IMR-90 (cell line): ENCODE measurements around the gene SLC5A1. TPM values are rescaled to one million over a fixed set of nuclear protein-coding genes. Genes with fewer than 3 reads are reported as not detected.

ENCODE experiments used
- ATAC-seq: fragments of 200-7000 bp; cut with Tn5 transposase; 2 replicates; pipeline ENCODE4 v1.9.1; 2020; ENCODE audit warnings: low read depth, mild to moderate bottlenecking, moderate library complexity
- BruUV-seq: library from RNA; stranded (reverse); fragments of 400-500 nt; replicated peaks from 2 replicates; lab custom pipeline; 2021; lab: Mats Ljungman, UMichigan
- CTCF ChIA-PET: fragments of 300-600 bp; formaldehyde crosslinking; extraction: SDS; loops from one replicate; lab custom pipeline; 2021; ENCODE audit warnings: antibody characterized with exemption; lab: Yijun Ruan, JAX
- POLR2A ChIA-PET: fragments of 300-600 bp; sonication (Branson Sonifier 250); formaldehyde crosslinking; loops from one replicate; lab custom pipeline; 2022; ENCODE audit warnings: antibody characterized with exemption; ENCODE audit not compliant: unreplicated experiment; lab: Charles Lee
- DNase-seq: peaks from one replicate; pipeline ENCODE4 v3.0.0; 2013
- H2AFZ ChIP-seq: replicated peaks from 2 replicates; pipeline ENCODE3; 2013; ENCODE audit warnings: low read length, mild to moderate bottlenecking; ENCODE audit not compliant: poor library complexity
- H2AK5ac ChIP-seq: 2 replicates; pipeline ENCODE4 v1.6.1; 2013; ENCODE audit warnings: low read depth, low read length, inconsistent platforms
- H2AK9ac ChIP-seq: replicated peaks from 2 replicates; pipeline ENCODE3; 2013; ENCODE audit warnings: mild to moderate bottlenecking, low read depth, low read length, moderate library complexity; ENCODE audit not compliant: poor library complexity
- H2BK120ac ChIP-seq: 2 replicates; pipeline ENCODE4 v1.6.1; 2013; ENCODE audit warnings: low read depth, low read length, inconsistent platforms
- H2BK15ac ChIP-seq: 3 replicates; pipeline ENCODE4 v1.6.1; 2013; ENCODE audit warnings: low read depth, low read length, inconsistent platforms
- H2BK20ac ChIP-seq: 2 replicates; pipeline ENCODE4 v1.6.1; 2013; ENCODE audit warnings: low read depth, mild to moderate bottlenecking, inconsistent platforms, low read length, moderate library complexity
- H2BK5ac ChIP-seq: 2 replicates; pipeline ENCODE4 v1.6.1; 2013; ENCODE audit warnings: mild to moderate bottlenecking, low read depth, low read length, inconsistent platforms; ENCODE audit not compliant: poor library complexity, severe bottlenecking
- H3K14ac ChIP-seq: replicated peaks from 2 replicates; pipeline ENCODE4 v1.6.1; 2013; ENCODE audit warnings: low read depth, low read length, inconsistent platforms
- H3K18ac ChIP-seq: 2 replicates; pipeline ENCODE4 v1.6.1; 2013; ENCODE audit warnings: low read depth, low read length, control low read depth
- H3K23ac ChIP-seq: 2 replicates; pipeline ENCODE4 v1.6.1; 2013; ENCODE audit warnings: low read depth, low read length, inconsistent platforms
- H3K27ac ChIP-seq: 2 replicates; pipeline ENCODE4 v1.5.1; 2013; ENCODE audit warnings: mild to moderate bottlenecking, control low read depth, low read length; ENCODE audit not compliant: insufficient read depth
- H3K27me3 ChIP-seq: 2 replicates; pipeline ENCODE4 v1.6.1; 2013; ENCODE audit warnings: low read length; ENCODE audit not compliant: control insufficient read depth, insufficient read depth
- H3K36me3 ChIP-seq: 2 replicates; pipeline ENCODE4 v1.6.1; 2013; ENCODE audit warnings: low read length, mixed read lengths; ENCODE audit not compliant: control insufficient read depth, insufficient read depth
- H3K4ac ChIP-seq: 2 replicates; pipeline ENCODE4 v1.6.1; 2013; ENCODE audit warnings: low read depth, low read length, inconsistent platforms
- H3K4me1 ChIP-seq: 2 replicates; pipeline ENCODE4 v1.6.1; 2013; ENCODE audit warnings: low read length, mixed read lengths; ENCODE audit not compliant: control insufficient read depth, insufficient read depth
- H3K4me2 ChIP-seq: 2 replicates; pipeline ENCODE4 v1.6.1; 2013; ENCODE audit warnings: low read depth, mild to moderate bottlenecking, control low read depth, low read length, moderate library complexity
- H3K4me3 ChIP-seq: 2 replicates; pipeline ENCODE4 v1.5.1; 2013; ENCODE audit warnings: low read depth, mild to moderate bottlenecking, control low read depth, low read length, moderate library complexity; ENCODE audit not compliant: insufficient read depth
- H3K56ac ChIP-seq: 2 replicates; pipeline ENCODE4 v1.6.1; 2013; ENCODE audit warnings: low read length, inconsistent platforms; ENCODE audit not compliant: insufficient read depth; ENCODE audit errors: extremely low read depth
- H3K79me1 ChIP-seq, 2 experiments: 2 replicates each; pipeline ENCODE4 v1.6.1; 2013; ENCODE audit warnings: low read length in 2 of 2, inconsistent platforms in 1 of 2, low read depth in 1 of 2
- H3K9ac ChIP-seq: 2 replicates; pipeline ENCODE4 v1.6.1; 2013; ENCODE audit warnings: low read depth, low read length, control low read depth
- H3K9me1 ChIP-seq: 2 replicates; pipeline ENCODE4 v1.6.1; 2013; ENCODE audit warnings: low read length, inconsistent platforms; ENCODE audit not compliant: insufficient read depth
- H3K9me3 ChIP-seq: 2 replicates; pipeline ENCODE4 v1.6.1; 2013; ENCODE audit warnings: low read length; ENCODE audit not compliant: control insufficient read depth, insufficient read depth
- H4K20me1 ChIP-seq: 2 replicates; pipeline ENCODE4 v1.6.1; 2013; ENCODE audit warnings: low read length, inconsistent platforms; ENCODE audit not compliant: insufficient read depth
- H4K5ac ChIP-seq: 2 replicates; pipeline ENCODE4 v1.6.1; 2013; ENCODE audit warnings: mild to moderate bottlenecking, low read depth, low read length, control low read depth
- H4K8ac ChIP-seq, 2 experiments: 2 replicates each; pipeline ENCODE4 v1.6.1; 2013; ENCODE audit warnings: low read depth in 2 of 2, low read length in 2 of 2, control low read depth in 1 of 2, inconsistent platforms in 1 of 2
- H4K91ac ChIP-seq: 2 replicates; pipeline ENCODE4 v1.6.1; 2013; ENCODE audit warnings: low read depth, low read length, inconsistent platforms; ENCODE audit not compliant: insufficient read depth
- BHLHE40 ChIP-seq: fragments of 150-350 bp; IDR thresholded peaks from 2 replicates; pipeline ENCODE4 v1.6.1; 2016; ENCODE audit warnings: mild to moderate bottlenecking, low read depth, low read length
- CEBPB ChIP-seq: IDR thresholded peaks from 2 replicates; pipeline ENCODE4 v1.6.1; 2012; ENCODE audit warnings: low read depth, low read length, improper control_type of control experiment
- CHD1 ChIP-seq: IDR thresholded peaks from 2 replicates; pipeline ENCODE4 v1.6.1; 2012; ENCODE audit warnings: low read depth, low read length, improper control_type of control experiment
- MXI1 ChIP-seq: IDR thresholded peaks from 2 replicates; pipeline ENCODE4 v1.6.1; 2012; ENCODE audit warnings: low read depth, mild to moderate bottlenecking, low read length, moderate library complexity, borderline replicate concordance
- NFE2L2 ChIP-seq: fragments of 150-350 bp; IDR thresholded peaks from 2 replicates; pipeline ENCODE4 v1.6.1; 2016; ENCODE audit warnings: low read depth, mild to moderate bottlenecking, low read length
- RAD21 ChIP-seq: IDR thresholded peaks from 2 replicates; pipeline ENCODE4 v1.6.1; 2012; ENCODE audit warnings: low read length, improper control_type of control experiment
- SMC3 ChIP-seq: fragments of 150-350 bp; IDR thresholded peaks from 2 replicates; pipeline ENCODE4 v1.6.1; 2016; ENCODE audit warnings: low read depth, mild to moderate bottlenecking, antibody characterized with exemption, low read length, moderate library complexity
- USF2 ChIP-seq: fragments of 150-350 bp; IDR thresholded peaks from 2 replicates; pipeline ENCODE4 v1.6.1; 2017; ENCODE audit warnings: mild to moderate bottlenecking, antibody characterized with exemption, low read length, low read depth
- WGBS, 2 experiments: methylation state at CpG; one replicate each; pipeline versions ENCODE4 v1.1.5 to v1.1.7; 2013; ENCODE audit warnings: missing lambda C conversion rate in 2 of 2; ENCODE audit not compliant: insufficient read length in 1 of 2; ENCODE audit errors: extremely low coverage in 2 of 2; 5-methylcytosine and 5-hydroxymethylcytosine counted together
- dilution Hi-C: fragments of 300-500 bp; cut with HindIII; formaldehyde crosslinking; loops from one replicate; pipeline ENCODE4 v1.14.3; 2018; ENCODE audit warnings: low sequenced_read_pairs; ENCODE audit not compliant: unreplicated experiment
- in situ Hi-C: fragments of 300-500 bp; cut with MboI; formaldehyde crosslinking; loops from 3 replicates; pipeline ENCODE4 v1.14.3; 2019; ENCODE audit warnings: low sequenced_read_pairs, inconsistent platforms, mixed read lengths
- intact Hi-C: fragments of 100-400 bp; cut with micrococcal nuclease; formaldehyde crosslinking; loops from 2 replicates; pipeline ENCODE4 v1.10.0; 2022
- polyA plus RNA-seq, 3 experiments: library from polyadenylated mRNA; depleted of rRNA; stranded (reverse); fragments of >200 nt; gene quantifications; 2 replicates each; pipeline ENCODE4 v1.2.3, GENCODE V29; 2012; ENCODE audit warnings: low replicate concordance in 1 of 3
- total RNA-seq: library from RNA; depleted of rRNA; stranded (reverse); fragments of >200 nt; gene quantifications from 2 replicates; pipeline ENCODE4 v1.2.3, GENCODE V29; 2012

Gene SLC5A1
- total and polyA plus RNA-seq, 2 of the 4 experiments (the other 2 are of a cell fraction) = not detected

GRCh38 chr22:31998784-31999385 lies 44.2 kb upstream of the SLC5A1 start:
- Histone ChIP-seq H3K9me1 (no peaks in the 10 kb centered on the region), H2BK5ac (no peak overlapping the region), H3K56ac (no peak overlapping the region), H3K27me3 (peaks cover 9% of the 10 kb centered on the region), H2BK120ac (no peak overlapping the region), H3K14ac (no peak overlapping the region), H3K23ac (no peak overlapping the region), H3K4ac (no peak overlapping the region), H2AK5ac (no peak overlapping the region), H3K79me1 (no peaks in the 10 kb centered on the region), H2AFZ (no peak overlapping the region), H3K4me2 (no peak overlapping the region), H2BK15ac (no peak overlapping the region), H2AK9ac (no peak overlapping the region), H3K4me3 (no peak overlapping the region), H3K18ac (no peak overlapping the region), H4K5ac (no peak overlapping the region), H3K4me1 (no peaks in the 10 kb centered on the region), H3K27ac (no peak overlapping the region), H3K36me3 (no peaks in the 10 kb centered on the region), H3K9ac (no peak overlapping the region), H4K91ac (no peak overlapping the region), H4K20me1 (no peaks in the 10 kb centered on the region), H3K9me3 (no peaks in the 10 kb centered on the region), H4K8ac (no peak overlapping the region), H2BK20ac (no peak overlapping the region)
- no CpG with 5 or more reads among the region's 3 CpGs for WGBS, 2 experiments
- intact Hi-C loops (no loop called here), in situ Hi-C loops (no loop called here), dilution Hi-C loops (no loop called here)
- BruUV-seq = no TSS peak
- no peak for ATAC-seq
- no peak for DNase-seq
- TF ChIP-seq BHLHE40 (no peak), SMC3 (no peak), CEBPB (no peak), USF2 (no peak), MXI1 (no peak), NFE2L2 (no peak), RAD21 (no peak), CHD1 (no peak)
- POLR2A ChIA-PET = no interaction called here
- CTCF ChIA-PET = no interaction called here
